PC-9 (cell line): ENCODE data around the gene STPG1.

Experiments used
- CTCF ChIP-seq: fragments of 200-600 bp; sonication (generic); conservative IDR thresholded peaks from 2 replicates; pipeline ENCODE4 v1.6.1; 2017; ENCODE audit warnings: mixed run types, antibody characterized with exemption, mild to moderate bottlenecking, moderate library complexity
- EZH2 ChIP-seq: fragments of 200-600 bp; sonication (generic); IDR thresholded peaks from 2 replicates; pipeline ENCODE4 v1.8.0; 2017; ENCODE audit warnings: antibody characterized with exemption, low read depth

GRCh38 chr1:24412408-24412807 is 1.2 kb downstream of the STPG1 start:
- no peak for TF ChIP-seq CTCF
- TF ChIP-seq EZH2: no peak
